Cardiac septum (tissue), 1 donor: ENCODE results near the gene EIF2AK2. TPM values are rescaled to one million over a fixed set of nuclear protein-coding genes. Genes with fewer than 3 reads are reported as not detected.

ENCODE experiments used
- DNase-seq: peaks from one replicate; pipeline ENCODE4 v3.0.0-alpha.2; 2020; ENCODE audit warnings: low spot score
- intact Hi-C: fragments of 100-400 bp; cut with DNase I; formaldehyde crosslinking; loops from one replicate; pipeline ENCODE4 v1.14.0; 2022
- total RNA-seq: library from RNA; stranded (reverse); fragmentation: NEBNext Ultra II Directional; extraction: Animal tissue kit (Norgen Biotek cat#: 25700); gene quantifications from one replicate; pipeline ENCODE4 v1.2.1, GENCODE V29; 2021
- donor health status: DM: no; HTN: no; CAD: no.

Gene EIF2AK2
- total RNA-seq, 1 donor from 2014 or later: 17.9 TPM

DNA sequence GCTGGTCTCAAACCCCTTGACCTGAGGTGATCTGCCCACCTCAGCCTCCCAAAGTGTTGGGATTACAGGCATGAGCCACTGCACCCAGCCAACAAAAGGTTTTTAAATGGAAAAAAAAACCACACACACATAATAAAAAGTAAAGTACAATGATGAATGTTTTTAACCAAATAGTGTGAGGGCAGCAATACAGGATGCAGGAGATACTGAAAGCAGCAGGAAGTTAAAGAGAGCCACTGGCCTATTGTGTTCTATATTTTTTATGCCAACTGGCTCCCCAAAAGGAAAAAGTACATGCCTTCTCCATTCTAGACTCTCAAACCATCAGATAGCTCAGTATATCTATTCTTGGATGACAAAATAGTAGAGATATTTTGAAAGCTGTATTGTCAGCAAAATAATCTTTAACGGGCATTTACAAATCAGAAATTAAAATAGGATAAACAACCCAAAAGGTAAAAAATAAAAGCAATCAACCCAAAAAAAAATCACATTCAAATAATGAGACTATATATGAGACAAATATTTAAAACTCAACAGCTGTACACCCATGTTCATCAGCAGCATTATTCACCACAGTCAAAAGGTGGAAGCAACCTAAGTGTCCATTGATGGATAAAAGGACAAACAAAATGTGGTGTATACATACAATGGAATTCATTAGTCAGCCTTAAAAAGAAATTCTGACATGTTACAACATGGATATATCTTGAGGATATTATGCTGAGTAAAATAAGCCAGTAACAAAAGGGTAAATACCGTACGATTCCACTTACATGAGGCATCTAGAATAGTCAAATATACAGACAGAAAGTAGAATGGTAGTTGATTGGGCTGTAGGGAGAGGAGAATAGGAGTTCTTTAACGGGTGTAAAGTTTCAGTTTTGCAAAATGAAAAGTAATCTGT is 46.2 kb downstream of the EIF2AK2 start:
- intact Hi-C loops: no loop called here
- DNase-seq: no peak

DNA sequence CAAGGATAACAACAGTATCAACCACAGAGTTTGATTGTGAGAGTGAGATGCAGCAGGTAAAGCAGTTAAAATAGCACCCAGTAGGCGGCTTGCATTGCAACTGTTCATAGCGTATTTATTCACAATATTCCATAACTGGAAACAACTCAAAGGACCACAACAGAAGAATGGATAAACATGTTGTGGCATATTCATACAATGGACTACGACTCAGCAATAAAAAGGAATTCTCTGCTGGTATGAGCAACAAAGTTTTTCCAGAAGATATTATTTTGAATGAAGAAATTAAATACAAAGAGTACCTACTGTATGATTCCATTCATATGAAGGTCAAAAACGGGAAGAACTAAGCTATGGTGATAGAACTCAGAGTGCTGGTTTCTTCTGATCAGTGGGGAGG is 47.3 kb downstream of the EIF2AK2 start:
- DNase-seq: no peak
- intact Hi-C loops: no loop called here

DNA sequence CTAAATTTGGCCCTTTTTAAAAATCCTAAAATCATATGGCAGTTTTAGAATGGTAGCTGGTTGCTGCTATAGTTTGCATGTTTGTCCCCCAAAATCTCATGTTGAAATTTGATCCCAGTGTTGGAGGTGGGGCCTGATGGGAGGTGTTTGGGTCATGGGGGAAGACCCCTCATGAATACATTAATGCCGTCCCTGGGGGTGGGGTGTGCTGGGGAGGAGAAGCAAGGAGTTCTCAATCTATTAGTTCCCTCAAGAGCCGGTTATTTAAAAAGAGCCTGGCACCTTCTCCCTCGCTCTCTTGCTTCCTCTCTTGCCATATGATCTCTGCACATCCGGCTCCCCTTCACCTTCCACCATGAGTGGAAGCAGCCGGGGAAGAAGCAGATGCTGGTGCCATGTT is 51.6 kb downstream of the EIF2AK2 start:
- intact Hi-C loops: no loop called here
- DNase-seq: no peak

DNA sequence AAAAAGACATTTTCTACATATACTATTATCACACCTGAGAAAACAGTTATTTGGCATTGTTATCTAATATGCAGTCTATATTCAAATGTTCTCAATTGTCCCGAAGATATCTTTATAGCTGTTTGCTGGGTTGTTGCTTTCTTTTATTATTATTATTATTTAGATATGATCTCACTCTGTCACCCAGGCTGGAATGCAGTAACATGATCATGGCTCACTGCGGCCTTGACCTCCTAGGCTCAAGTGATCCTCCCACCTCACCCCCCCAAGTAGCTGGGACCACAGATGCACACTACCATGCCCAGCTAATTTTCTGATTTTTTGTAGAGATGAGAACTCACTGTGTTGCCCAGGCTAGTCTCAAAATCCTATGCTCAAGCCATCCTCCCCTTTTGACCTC is 52.6 kb downstream of the EIF2AK2 start:
- DNase-seq: no peak
- intact Hi-C loops: no loop called here

DNA sequence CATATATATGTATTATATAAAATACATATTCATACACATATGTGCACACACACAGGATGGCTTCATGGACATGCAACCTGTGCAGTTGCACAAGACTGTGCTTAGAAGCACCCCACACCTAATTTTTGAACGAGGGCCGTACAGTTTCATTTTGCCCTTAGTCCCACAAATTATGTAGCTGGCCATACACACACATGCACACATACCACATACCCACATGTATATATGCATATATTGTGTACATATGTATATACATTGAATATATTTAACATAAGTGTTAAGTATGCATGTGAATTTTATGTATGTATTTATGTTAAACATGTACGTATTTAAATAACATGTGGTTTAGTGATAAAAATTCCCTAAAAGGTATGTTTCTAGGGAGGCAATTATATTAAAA is 54.2 kb downstream of the EIF2AK2 start:
- no peak for DNase-seq
- intact Hi-C loops: no loop called here

DNA sequence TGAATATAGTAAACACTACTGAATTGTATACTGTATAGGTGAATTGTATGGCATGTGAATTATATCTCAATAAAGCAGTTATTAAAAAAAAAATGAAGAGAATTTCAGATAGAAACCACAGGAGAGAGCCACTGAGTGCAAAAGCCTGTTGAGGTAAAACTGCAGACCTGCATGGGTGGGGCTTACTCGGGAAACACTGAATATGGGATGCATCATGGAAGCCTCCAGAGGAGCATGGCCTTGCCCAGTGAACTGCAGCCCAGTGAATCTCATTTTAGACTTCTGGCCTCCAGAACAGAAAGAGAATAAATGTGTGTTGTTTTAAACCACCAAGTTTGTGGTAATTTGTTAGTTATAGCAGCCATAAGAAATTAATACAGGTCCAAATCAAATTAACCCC is 56.7 kb downstream of the EIF2AK2 start:
- DNase-seq: no peak
- intact Hi-C loops: no loop called here

DNA sequence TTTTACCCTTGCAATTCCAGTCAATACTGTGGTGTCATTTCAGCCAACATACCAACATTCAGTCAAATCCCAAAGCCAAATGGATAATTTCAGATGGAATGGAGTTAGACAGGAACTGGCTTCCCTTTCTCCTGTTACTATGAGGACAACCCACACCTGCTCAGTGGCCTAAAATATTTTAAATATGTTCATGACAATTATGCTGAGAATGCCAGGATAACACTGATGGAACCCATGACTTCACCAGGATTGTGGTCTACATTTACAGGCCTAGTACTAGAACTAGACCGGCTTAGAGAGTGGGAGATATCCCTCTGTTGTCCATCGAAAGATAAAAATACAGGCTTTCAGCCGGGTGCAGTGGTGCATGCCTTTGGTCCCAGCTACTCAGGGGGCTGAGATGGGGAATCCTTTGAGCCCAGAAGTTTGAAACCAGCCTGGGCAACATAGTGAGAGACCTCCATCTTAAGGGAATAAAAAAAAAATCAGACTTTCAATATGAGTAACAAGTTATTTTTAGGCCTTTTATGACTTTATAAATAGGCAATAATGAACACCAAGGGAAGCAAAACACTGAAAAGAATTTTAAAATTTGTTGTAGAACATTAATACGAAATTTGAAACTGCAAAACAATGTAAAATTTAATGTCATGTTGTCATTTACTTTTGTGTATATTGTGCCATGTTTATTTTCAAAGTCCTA is 58.2 kb downstream of the EIF2AK2 start:
- DNase-seq: no peak
- intact Hi-C loops: no loop called here

DNA sequence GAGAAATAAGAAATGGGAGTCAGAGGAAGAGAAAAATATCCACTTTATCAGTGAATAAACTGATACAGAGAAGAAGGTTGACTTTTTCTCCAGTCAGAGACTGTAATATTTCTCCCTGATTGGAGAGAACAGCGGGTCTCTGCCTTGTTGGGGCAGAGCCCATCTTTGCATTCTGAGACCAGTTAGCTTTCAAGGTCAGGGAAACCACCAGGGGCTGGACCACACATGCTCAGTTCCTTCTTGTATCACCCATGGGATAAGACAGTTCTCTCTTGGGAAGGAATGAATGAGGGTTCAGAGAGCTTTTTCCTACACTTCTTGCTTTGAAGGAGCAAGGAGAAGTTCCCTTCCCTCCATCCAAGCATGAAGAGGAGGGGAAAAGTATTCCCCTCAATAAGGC is 60.2 kb downstream of the EIF2AK2 start:
- DNase-seq: no peak
- intact Hi-C loops: no loop called here

DNA sequence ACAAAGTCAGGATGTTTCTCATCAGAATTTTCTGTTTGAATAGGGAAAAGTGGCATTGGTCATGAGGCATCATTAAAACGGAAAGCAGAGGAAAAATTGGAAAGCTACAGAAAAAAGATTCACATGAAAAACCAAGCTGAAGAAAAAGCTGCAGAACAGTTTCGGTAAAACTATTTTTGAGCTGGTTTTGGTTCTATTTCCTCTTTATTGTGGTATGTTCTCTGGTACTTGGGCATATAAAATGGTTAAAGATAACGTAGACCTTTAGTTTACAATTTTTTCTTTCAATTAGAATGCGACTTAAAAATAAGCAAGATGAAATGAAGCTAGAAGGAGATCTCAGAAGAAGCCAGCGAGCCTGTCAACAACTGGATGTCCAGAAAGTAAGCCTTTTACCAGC is 64.9 kb downstream of the EIF2AK2 start:
- no peak for DNase-seq
- intact Hi-C loops: no loop called here

DNA sequence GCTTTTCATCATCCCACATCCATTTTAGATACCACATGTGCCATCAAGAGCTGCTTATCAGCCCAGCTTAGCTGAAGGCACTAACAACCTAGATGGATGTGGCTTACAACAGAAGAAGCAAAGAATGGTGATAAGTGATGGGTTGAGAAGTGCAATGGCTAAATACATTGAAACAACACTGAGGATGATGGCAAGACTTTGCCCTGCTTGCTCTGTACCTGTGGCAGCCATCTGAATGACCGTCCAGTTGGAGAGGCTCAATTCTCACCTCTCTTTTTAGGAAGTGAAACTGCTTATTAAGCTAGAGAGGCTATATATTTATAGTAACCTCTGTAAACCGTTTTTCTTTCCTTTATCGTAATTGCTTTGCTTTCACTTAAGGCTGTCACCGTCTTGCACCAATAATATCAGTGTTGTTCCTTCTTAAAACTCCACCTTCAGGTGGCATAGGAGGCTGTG is 66.7 kb downstream of the EIF2AK2 start:
- intact Hi-C loops: no loop called here
- DNase-seq: no peak

DNA sequence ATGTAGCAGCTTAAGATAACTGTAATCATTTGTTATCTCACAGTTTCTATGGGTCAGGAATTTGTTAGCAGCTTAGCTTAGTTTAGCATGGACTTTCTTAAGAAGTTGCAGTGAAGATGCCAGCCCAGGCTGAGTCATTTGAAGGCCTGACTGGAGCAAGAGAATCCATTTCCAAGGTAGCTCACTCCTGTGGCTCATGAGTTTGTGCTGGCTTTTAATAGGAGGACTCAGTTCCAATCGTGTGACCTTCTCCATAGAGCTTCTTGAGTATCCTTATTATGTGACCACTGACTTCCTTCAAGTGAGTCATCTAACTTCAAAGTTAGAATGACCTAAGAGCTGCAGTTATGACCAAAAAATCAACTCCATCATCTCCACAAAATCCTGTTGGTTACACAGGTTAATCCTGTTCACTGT is 71.0 kb downstream of the EIF2AK2 start:
- no peak for DNase-seq
- intact Hi-C loops: no loop called here

DNA sequence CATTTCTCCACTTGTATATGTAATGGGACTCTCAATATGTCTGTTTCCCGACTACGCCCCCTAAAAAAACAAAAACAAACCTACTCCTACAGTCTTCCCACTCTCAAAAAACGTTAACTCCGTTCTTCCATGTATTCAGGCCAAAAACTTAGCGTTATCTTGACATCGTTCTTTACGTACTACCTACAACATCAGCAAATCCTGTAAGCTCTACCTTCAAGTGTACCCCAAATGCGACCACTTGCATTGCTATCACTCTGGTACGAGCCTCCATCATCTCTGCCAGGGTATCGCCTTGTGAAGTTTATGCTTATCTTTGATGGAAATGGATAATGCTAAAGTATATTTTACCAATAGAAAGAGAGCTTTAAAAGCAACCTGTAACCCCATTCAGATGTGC is 72.0 kb downstream of the EIF2AK2 start:
- DNase-seq: no peak
- intact Hi-C loops: loop anchor here (5.0 kb wide), 1 partner anchor 148 kb away; the partner anchor contains the start of genes CEBPZ and NDUFAF7

DNA sequence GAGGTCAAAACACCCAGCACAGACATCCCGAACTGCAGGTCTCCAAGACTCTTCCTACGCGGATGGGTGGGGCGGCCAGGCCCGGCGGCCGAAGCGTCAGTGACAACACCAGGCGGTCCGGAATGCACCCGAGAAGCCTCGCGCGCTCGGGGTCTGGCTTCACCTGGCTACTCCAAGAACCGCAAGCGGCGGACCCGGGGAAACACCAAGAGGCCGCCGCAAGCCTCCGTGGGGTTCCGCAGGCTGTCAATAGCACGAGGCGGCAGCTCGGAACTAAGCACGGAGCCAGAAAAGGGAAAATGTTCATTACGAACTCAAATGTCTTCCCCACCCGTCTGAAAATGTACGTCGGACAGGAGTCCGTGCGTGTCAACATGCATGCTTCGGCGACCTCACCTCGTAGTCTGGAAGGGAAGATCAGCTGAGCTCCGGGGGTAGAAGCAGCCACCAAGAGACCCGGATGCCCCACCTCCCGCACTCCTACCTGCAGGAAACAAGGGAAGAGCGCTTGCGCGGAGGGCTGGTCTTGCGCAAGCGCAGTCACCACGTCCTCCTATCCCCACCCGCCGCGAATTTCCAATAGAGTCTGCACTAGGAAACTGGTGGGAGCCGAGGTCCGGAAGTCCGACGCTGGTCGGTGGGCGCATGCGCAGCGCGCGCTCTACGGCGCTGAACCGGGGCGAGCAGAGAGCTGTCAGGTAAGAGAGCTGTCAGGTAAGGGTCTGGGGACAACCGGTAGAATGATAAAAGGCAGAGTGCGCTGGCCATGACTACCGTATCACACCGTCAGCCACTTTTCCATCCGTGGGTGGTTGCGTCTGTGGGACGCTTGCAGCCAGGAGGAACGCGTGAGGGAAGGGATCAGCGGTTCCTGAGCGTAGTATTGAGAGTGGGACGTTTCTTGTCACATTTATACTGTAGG is 72.6 kb downstream of the EIF2AK2 start, which contains the start of the genes GPATCH11 and HEATR5B:
TSS of gene GPATCH11 (plus strand) at position 646 of the 922 bp plus-strand sequence. CDS start 3,864 bp downstream, outside the sequence.
TSS of gene HEATR5B (minus strand) at position 500 of the 922 bp plus-strand sequence. CDS start 958 bp downstream, outside the sequence.
- intact Hi-C loops: loop anchor here (5.0 kb wide), 1 partner anchor 148 kb away; the partner anchor contains the start of genes CEBPZ and NDUFAF7
- peak; percentile 97 for DNase-seq

DNA sequence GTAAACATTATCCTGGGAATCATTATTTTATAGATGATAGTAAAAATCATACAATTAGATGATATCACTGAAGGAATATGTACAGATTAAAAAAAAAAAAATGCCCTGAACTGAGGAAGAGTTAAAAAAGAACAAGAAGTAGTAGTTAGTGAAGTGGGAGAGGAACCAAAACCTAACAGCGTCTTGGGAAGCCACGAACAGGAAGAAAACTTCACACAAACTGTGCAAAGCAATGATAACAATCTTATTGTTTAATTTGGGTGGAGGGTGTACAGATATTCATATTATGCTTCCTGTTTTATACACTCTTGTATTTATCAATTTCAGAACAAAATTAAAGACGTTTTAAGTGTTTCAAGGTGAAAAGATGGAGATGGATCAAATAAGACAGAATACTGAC is 76.1 kb downstream of the EIF2AK2 start:
- intact Hi-C loops: loop anchor here (5.0 kb wide), 1 partner anchor 152 kb away; the partner anchor contains the start of genes CEBPZ and NDUFAF7
- no peak for DNase-seq

DNA sequence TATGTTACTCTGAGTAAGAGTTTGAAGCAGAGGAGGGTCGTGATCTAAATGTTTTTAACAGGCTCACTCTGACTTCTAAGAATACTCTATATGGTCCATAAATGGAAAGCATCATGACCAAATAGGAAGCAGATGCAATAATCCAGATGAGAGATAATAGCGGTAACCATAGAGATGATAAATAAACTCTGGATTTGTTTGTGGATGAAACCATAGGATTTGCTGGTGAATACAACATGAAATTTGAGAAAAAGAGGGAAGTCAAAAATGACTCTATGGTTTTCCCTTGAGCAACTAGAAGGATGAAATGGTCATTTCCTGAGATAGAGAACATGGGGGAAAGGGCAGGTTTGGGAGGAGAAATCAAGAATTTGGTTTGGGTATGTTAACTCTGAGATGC is 76.5 kb downstream of the EIF2AK2 start:
- DNase-seq: no peak
- intact Hi-C loops: loop anchor here (5.0 kb wide), 1 partner anchor 152 kb away; the partner anchor contains the start of genes CEBPZ and NDUFAF7

DNA sequence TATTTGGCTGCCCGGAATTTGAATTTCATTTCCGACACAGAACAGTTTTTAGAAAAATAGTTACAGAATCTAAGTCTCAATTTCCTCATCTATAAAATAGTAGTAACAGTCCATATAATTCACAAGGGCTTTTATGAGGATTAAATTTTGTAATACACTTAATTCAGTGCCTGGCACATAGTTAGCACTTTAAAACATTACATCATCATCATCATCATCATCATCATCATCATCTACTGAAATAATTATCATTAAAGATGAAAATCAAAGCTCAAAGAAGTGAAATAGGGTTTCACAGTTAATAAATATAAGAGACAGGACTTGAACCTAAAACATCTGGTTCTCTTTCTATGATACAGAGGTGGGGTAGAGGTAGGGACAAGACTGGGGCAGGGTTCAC is 85.8 kb downstream of the EIF2AK2 start:
- intact Hi-C loops: no loop called here
- DNase-seq: no peak

DNA sequence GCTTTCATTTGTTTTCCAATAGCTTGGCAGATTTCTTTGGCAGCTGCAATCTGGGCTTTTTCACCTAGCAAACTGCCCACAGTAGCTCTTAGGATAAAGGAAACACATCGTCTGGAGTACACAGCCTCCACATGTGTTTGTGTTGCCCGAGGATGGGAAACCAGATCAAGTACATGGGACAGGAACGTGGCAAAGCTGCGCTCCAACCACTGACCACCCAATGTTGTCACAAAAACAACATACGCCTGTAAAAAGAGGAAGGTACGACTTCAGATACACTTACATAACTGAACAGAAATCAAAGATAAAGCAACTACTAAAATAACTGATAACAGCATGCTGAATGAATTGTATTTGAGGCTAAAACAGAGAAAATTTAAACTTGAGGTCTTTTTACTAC is 88.1 kb downstream of the EIF2AK2 start:
- DNase-seq: no peak
- intact Hi-C loops: no loop called here

DNA sequence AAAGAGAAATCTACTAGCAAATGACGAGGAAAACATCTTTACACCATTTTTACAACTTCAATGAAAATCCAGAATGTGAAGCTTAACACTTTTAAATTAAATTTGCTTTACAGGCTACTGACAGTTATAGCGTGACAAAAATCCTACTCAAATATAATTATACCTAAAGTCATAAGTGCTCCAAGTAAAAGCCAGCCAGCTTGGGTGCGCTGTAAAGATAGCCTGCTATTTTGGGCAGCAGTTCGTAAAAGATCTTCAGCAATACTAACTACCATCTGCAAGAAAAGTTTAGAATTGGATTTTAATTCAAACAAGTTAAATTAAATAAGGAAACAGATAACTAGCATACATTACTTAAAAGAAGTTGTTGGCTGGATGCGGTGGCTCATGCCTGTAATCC is 95.0 kb downstream of the EIF2AK2 start:
- DNase-seq: no peak
- intact Hi-C loops: no loop called here

DNA sequence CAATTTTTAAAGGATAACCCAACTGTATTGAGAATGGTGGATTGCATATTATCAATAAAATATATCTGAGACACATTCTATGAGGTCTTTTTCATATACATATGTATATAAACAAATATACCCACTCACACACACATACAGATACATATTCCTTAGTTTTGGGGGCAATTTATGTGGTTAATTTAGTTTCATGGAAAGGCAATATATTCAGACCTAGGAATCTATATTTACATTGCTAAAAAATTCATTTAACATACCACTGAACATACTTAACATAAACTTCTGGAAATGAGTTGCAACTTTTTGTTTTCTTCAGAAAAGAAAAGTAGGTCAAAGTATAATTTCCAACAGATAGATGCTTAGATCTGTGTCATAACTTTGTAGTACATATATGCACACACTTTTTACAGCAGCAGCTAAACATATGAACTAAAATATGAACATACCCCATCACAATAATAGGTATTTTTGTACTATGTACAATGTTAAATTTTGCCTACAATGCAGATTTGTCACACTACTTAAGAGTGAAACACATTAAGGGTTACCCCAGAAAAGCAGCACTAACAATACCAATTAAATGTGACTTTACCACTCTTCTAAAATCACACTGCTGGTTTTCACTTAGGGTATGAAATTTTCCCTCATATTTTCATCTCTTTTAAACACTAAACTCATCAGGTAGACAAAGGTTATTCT is 95.6 kb downstream of the EIF2AK2 start:
- DNase-seq: no peak
- intact Hi-C loops: no loop called here
